NT2/D1 (cell line): ENCODE results near the gene FKTN.

Experiments used
- DNase-seq: peaks from one replicate; pipeline ENCODE4 v3.0.0-alpha.2; 2011; ENCODE audit warnings: low read depth, low spot score
- H3K27me3 ChIP-seq: 2 replicates; pipeline ENCODE4 v1.6.0; 2011; ENCODE audit warnings: mild to moderate bottlenecking; ENCODE audit not compliant: insufficient read length, insufficient read depth
- H3K36me3 ChIP-seq: 2 replicates; pipeline ENCODE4 v1.6.1; 2011; ENCODE audit warnings: mild to moderate bottlenecking, low read length, mixed read lengths; ENCODE audit not compliant: insufficient read depth, insufficient read length
- H3K4me1 ChIP-seq: 2 replicates; pipeline ENCODE4 v1.5.1; 2011; ENCODE audit not compliant: insufficient read depth, insufficient read length
- H3K4me3 ChIP-seq: 2 replicates; pipeline ENCODE4 v1.5.1; 2011; ENCODE audit warnings: low read depth; ENCODE audit not compliant: insufficient read length
- H3K9ac ChIP-seq: 2 replicates; pipeline ENCODE4 v1.6.0; 2011; ENCODE audit warnings: low read depth; ENCODE audit not compliant: insufficient read length
- H3K9me3 ChIP-seq: 2 replicates; pipeline ENCODE4 v1.5.1; 2011; ENCODE audit warnings: mild to moderate bottlenecking, low read length; ENCODE audit not compliant: insufficient read depth
- SUZ12 ChIP-seq: IDR thresholded peaks from 2 replicates; pipeline ENCODE4 v1.6.1; 2011; ENCODE audit not compliant: insufficient read length, insufficient read depth; ENCODE audit errors: extremely low read depth
- YY1 ChIP-seq: IDR thresholded peaks from 2 replicates; pipeline ENCODE4 v1.6.1; 2011; ENCODE audit not compliant: insufficient read length, insufficient read depth
- ZNF274 ChIP-seq: IDR thresholded peaks from 2 replicates; pipeline ENCODE4 v1.6.1; 2011; ENCODE audit warnings: mild to moderate bottlenecking, low read depth, low read length

Gene FKTN

DNA sequence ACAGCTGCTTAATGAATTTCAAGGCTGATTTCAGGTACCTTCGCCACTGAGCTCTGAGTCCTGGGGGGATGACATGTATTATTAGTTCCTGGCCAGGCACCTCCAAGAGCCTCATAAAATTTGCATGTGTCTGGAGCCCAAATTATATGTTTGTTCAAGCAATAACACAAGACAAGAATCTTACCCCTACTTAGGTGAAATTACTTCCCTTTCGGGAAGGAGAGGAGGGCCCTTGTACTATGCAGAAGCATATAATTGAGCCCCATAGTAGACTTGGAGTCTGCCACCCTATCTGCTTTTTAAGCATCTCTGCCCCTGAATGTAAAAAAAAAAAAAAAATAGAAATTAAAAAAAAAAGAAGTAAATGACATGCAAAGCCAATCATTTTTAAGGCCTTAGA, 123.4 kb downstream of the FKTN start:
- TF ChIP-seq SUZ12 (no peak), YY1 (no peak), ZNF274 (no peak)
- Histone ChIP-seq H3K9ac (no peak overlapping the region), H3K27me3 (no peaks in the 10 kb centered on the region), H3K9me3 (no peaks in the 10 kb centered on the region), H3K4me1 (no peaks in the 10 kb centered on the region), H3K4me3 (no peak overlapping the region), H3K36me3 (no peaks in the 10 kb centered on the region)
- no peak for DNase-seq

- no peak overlapping the region for H3K9ac ChIP-seq
- no peaks in the 10 kb centered on the region for H3K27me3 ChIP-seq
- H3K4me3 ChIP-seq: no peak overlapping the region
- no peaks in the 10 kb centered on the region for H3K9me3 ChIP-seq
- no peaks in the 10 kb centered on the region for H3K4me1 ChIP-seq
- no peak for DNase-seq
- H3K36me3 ChIP-seq: no peaks in the 10 kb centered on the region
- no peak for TF ChIP-seq ZNF274
- no peak for TF ChIP-seq SUZ12
- no peak for TF ChIP-seq YY1
Measured at GRCh38 chr9:105681724-105682123, 123.8 kb downstream of the FKTN start.

- Histone ChIP-seq H3K4me1 (no peaks in the 10 kb centered on the region), H3K9ac (no peak overlapping the region), H3K4me3 (no peak overlapping the region), H3K36me3 (no peaks in the 10 kb centered on the region), H3K27me3 (no peaks in the 10 kb centered on the region), H3K9me3 (no peaks in the 10 kb centered on the region)
- TF ChIP-seq ZNF274: no peak
- no peak for DNase-seq
Measured at GRCh38 chr9:105683688-105684275, 125.9 kb downstream of the FKTN start.

DNA sequence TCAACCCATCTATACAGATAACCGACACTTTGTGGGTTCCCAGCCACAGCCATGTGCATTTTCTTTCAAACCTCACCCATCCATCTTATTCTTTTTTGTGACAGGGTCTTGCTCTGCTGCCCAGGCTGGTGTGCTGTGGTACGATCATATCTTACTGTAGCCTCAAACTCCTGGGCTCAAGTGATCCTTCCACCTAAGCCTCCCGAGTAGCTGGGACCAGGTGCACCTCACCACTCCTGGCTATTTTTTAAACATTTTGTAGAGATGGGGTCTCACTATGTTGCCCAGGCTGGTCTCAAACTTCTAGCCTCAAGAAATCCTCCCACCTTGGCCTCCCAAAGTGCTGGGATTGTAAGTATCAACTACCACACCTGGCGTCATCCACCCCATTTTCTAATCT, 129.0 kb downstream of the FKTN start:
- DNase-seq: no peak
- no peaks in the 10 kb centered on the region for H3K4me1 ChIP-seq
- no peak overlapping the region for H3K9ac ChIP-seq
- peaks cover 9% of the 10 kb centered on the region for H3K27me3 ChIP-seq
- H3K9me3 ChIP-seq: no peaks in the 10 kb centered on the region
- TF ChIP-seq YY1 (no peak), SUZ12 (no peak), ZNF274 (no peak)
- H3K4me3 ChIP-seq: no peak overlapping the region
- no peaks in the 10 kb centered on the region for H3K36me3 ChIP-seq
